Measurements from ENCODE around the gene SOHLH1.

SOHLH1 gene, protein sequence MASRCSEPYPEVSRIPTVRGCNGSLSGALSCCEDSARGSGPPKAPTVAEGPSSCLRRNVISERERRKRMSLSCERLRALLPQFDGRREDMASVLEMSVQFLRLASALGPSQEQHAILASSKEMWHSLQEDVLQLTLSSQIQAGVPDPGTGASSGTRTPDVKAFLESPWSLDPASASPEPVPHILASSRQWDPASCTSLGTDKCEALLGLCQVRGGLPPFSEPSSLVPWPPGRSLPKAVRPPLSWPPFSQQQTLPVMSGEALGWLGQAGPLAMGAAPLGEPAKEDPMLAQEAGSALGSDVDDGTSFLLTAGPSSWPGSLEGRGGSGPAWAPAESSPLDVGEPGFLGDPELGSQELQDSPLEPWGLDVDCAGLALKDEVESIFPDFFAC

DNA sequence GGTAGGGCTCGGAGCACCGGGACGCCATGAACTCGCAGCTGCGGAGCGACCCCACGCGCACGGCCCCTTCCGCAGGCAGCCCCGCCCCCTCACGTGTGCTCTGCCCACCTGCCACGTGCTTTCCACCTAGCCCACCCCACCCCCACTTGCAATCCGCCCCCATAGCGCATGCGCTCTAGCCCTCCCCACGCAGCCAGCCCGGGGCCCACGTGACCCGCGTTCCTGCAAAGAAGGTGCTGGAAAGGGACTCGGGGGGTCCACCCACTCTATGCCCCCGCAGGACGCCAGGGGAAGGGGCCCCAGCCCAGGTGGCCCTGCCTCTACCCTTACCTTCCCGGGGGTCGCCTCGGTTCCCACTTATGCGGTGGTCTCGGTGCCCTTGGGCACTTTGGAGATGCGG, at the start of gene SOHLH1:
Gene SOHLH1 (minus strand): TSS at position 42 of the 400 bp plus-strand sequence. CDS start 14 bp downstream, at position 28.
- no peak for DNase-seq (ENCODE audit: low read depth)

DNA sequence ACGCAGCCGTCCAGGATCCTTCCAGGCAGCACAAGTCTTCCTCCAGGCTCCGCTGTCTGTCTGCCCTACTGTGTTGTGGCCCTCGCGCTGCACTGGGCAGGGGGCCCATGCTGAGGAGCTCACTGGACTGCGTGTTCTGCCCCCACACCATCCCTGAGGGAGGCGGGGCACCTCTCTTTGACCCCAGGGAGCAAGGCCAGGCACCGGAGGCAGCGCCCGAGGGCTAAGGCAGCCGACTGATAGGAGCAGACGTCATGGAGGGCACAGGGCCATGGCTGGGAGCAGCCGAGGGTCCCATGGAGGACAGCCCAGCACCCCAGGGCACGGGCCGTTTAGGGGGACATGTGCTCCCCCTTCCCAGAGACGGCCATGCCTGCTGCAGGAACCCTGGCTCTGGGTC, 49.4 kb upstream of the SOHLH1 start:
- no peak for DNase-seq (ENCODE audit: low read depth)

DNA sequence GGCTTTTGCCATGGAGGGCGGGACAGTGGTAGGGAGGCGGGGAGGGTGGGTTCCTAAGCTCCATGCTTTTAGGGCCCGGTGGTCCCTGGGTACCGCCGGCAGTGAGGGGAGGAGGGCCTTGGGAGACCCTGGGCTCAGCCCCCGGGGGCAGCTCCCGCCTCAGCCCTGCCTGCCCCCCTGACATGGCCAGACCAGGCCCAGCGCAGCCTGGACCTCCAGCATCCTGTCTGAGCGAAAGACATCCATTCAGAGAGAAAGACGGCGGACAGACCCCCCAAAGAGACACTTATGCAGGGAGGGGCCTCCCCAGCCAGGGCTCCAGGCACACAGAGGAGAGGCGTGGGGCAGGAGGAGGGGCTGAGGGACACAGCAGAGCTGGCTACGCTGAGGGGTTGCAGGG, 48.0 kb upstream of the SOHLH1 start:
- DNase-seq (ENCODE audit: low read depth) = no peak

DNA sequence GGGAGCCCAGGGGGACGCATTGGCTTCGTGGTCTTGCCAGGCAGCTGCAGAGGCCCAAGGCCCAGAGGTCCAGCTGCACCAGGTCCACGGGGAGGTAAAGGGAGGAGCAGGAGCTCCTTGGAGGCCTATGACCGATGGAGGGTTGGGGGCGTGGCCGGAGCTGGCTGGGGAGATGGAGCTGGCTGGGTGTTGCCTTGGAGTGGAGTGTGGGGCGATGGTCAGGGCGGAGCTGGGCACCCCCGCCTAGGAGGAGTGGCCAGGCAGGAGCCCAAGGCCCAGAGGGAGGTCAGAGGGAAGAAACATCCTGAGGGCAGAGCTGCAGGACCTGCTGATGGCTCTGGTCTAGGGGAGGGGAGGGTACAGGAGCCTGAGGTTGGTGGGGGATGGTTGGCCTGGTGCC, 47.3 kb upstream of the SOHLH1 start:
- no peak for DNase-seq (ENCODE audit: low read depth)

DNA sequence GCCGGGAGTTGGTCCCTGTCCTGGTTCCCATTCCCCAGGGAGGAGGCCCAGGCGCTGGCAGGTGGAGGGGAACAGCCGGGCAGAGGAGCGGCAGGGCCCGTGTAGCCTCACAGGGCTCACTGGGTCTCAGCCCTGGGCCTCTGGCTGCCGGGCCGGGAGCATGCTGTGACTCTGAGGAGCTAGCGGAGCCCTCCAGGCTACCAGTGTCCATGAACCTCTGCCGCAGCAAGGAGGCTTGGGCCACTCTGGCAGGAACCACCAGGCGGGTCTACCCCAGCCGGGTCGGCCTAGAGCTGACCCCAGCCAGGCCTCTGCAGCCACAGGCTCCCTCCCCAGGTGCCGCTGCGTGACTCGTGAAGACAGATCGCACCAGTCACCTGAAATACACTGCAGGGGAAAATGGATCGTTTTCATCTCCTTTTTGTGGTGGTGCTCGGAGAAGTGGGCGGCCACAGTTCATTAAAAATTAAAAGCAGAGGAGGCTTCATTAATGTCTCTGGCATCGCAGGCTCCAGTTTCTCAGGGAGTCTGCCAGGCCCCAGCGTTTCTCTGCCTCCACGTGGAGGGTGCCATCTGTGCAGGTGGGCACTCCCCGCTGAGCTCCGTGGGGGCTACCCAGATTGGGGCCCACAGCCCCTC, 46.5 kb upstream of the SOHLH1 start:
- DNase-seq (ENCODE audit: low read depth) = no peak

DNA sequence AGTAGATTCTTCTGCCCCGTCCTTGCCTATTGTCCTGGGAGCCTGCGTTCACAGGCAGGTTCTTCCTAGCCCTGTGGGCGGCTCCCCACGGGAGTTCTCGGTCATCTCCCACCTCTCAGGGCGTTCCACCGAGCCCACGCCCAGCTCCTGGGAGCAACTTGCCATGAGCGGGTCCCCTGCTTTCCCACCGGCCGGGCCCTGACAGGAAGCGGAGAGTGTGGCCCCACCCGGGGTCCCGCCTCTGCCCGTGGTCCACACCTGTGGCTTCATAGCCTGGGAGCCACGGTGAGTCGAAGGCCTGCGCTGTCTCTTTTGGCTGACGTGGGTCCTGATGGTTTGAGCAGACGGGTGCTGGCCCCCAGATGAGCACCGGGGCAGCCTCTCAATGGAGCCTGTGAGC, 45.9 kb upstream of the SOHLH1 start:
- no peak for DNase-seq (ENCODE audit: low read depth)

DNA sequence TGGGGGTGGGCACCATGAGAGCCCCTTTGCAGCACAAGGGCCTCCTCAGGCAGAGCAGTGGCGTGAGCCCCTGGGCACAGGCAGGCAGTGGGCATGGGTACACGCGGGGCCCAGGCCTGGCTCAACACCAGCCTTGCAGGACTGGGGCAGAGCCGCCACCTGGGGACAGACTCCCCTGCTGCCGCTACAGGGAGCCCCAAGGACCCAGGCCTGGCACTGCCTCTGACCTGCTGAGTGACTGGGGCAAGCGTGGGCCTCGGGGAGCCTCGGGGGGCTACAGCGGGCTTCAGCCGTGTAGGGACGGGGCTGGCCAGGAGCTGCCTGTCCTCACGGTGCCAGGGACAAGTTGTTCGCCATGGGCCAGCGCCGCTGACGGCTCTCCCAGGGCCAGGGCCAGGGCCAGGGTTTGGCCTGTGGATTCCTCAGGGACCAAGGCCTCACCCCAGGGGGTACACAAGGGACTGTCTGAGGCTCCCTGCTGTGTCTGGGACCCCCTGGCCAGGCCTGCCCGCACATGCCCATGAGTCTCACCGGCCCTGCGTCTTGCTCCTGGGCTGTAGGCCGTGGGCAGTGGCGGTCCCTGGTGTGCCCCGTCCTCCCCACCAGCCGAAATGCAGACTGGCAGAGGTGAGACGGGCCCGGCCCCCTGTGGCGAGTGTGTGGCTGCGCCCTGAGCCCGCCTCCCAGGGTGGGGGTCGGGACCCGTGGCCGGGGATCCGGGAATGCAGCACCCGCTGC, 45.2 kb upstream of the SOHLH1 start:
- DNase-seq (ENCODE audit: low read depth) = no peak

DNA sequence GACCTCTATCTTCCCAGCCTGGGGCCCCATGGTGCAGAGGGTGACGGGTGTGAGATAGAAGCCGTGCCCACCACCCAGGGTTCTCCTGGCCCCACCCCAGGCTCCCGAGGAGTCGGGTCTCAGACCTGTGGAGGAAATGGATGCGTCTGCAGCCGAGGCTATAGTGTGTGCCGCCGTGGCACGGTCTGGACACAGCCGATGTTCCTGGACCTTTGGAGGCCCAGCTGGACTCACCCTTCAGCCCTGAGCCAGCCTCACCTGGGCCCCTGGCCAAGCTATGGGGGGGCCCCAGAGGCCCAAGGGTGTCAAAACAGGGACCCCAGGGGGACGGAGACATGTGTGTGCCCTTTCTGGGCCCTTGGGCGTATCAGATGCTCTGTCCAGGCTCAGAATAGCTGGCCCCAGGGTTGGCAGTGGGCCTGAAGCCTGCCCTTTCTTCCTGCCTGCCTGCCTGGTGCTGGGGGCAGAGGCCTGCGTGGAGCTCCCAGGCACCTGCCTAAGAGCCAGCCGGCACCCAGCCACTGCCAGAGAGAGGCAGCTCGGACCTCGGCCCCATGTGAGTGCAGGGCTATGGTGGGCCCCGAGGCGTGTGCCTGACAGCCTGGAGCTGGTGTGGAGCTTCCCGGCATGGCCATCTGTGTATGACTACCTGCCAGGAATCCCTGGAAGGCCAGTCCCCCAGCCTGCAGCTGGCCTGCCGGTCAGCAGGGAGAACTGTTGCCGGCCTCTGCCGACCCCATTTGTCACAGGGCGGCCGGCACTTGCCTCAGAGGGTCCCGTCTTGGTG, 44.5 kb upstream of the SOHLH1 start:
- no peak for DNase-seq (ENCODE audit: low read depth)

DNA sequence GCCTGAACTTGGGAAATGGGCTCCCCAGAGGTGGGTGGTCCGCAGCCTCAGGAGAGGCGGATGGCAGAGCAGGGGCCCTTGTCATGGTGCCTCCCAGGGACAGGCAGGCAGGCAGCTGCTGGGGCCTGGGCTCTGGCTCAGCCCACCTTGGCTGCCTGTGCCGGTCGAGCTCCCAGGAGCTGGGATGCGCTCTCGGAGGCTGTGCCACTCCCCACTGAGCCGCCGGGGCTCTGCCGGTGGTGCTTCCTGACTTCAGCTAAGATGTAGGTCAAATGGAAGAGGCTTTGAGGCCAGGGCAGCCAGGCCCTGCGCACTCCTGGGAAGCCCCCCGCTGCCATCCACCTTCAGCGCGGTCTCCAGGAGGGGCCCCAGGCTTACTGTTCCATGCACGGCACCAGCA, 43.7 kb upstream of the SOHLH1 start:
- no peak for DNase-seq (ENCODE audit: low read depth)

DNA sequence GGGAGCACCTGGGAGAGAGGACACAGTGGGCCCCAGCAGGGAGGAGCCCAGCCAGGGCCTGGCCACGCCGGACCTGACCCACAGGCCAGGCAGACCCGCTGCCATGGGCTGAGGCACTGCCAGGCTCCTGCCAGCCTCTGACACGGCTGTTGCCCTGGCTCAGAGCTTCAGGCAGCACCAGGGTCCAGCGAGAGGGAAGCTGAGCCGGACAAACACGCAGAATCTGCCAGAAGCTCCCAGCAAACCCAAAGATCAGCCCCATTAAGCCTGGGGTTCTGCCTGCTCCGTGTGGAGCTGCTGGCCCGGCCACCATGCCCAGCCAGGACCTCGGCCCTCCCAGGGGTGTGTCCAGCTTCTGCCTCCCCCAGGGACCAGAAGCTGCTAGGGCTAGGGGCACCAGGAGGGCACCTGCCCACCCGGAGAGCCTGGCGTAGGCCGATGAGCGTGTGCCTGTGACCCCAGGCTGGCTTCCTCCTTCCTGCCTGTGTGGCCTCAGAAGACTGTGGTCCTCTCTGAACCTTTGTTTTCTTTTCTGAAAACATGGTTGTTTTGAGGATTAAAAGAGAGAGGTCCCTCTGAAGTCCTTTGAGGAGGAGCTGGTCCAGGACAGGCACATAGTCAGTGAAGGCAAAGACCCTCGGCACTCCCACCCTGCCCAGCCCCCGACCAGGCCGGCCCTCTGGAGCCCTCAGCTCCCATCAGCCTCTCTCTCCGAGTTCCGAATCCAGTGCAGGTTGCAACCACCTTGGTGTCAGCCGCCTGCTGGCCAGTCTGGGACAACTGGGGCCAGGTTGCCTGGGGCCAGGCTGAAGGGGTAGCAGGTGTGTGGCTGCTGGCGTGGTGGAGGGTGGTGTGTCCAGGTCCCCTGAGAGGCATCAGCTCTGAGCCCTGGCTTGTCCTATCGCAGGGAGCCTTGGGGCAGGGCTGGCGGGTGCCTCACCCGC, 42.3 kb upstream of the SOHLH1 start:
- DNase-seq (ENCODE audit: low read depth) = no peak

DNA sequence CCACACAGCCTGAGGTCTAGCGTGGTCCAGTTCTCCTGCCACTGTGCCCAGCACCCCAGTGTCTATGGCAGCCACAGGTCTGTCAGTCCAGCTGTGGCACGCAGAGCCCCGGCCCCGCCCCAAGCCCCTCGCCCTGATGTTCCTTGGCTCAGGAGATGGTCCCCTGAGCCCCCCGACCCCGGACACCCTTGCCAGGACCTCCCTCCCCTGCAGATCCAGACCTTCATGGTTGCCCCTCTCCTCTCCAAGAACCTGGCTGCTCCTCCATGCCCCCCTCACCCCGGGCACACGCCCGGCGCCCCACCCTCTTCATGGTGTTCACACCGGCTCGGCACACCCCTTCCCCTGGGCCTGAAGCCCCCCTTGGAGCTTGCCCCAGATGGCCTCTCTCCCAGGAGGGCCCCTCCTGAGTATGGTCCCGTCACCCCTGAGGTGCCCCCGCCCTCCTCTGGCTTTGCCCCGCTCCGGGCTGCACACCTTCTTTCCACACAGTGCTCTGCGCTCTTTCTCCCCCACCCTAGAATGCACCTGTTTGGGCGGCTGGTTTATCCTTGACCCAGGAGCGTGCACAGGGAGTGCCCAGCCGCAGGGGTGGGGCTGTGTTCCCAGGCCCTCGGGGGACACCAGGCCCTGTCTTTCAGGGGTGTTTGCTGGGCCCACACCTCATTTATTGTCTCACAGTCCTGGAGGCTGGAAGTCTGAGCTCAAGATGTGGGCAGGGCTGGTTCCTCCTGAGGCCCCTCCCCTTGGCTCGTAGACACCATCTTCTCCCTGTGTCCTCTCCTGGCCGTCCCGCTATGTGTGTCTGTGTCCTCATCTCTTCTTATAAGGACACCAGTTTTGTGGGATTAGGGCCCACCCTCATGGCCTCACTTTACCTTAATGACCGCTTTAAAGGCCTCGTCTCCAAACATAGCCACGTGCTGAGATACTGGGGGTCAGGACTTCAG, 40.3 kb upstream of the SOHLH1 start:
- no peak for DNase-seq (ENCODE audit: low read depth)

DNA sequence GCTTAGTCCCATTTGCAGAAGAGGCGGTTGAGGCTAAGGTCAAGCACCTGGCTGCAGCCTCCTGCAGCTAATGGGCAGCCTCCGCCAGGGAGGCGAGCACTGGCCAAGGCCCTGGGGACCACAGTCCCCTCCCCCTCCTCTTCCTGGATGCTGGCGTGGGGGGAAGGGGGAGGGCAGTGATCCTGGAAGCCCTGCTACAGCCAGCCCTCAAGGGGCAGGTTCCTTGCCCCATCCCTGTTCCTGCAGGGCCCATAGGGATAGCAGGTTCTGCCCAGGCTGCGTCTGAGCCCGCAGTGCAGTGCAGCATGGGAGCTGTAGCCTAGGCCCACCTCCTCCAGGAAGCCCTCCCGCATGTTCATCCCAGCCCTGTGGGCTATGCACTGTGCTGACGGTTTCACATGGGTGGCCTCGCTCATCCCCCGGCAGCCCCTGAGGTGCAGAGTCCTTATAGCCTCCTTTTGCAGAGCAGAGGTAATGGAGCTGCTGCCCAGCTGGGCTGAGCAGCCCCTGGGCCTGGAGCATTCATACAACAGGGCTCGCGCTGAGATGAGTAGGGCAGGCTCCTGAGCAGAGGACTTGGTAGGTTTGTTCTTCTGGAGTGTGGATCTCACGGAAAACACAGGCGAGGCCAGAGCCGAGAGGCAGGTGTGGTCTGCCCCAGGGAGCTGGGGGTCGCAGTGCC, 38.7 kb upstream of the SOHLH1 start:
- no peak for DNase-seq (ENCODE audit: low read depth)

DNA sequence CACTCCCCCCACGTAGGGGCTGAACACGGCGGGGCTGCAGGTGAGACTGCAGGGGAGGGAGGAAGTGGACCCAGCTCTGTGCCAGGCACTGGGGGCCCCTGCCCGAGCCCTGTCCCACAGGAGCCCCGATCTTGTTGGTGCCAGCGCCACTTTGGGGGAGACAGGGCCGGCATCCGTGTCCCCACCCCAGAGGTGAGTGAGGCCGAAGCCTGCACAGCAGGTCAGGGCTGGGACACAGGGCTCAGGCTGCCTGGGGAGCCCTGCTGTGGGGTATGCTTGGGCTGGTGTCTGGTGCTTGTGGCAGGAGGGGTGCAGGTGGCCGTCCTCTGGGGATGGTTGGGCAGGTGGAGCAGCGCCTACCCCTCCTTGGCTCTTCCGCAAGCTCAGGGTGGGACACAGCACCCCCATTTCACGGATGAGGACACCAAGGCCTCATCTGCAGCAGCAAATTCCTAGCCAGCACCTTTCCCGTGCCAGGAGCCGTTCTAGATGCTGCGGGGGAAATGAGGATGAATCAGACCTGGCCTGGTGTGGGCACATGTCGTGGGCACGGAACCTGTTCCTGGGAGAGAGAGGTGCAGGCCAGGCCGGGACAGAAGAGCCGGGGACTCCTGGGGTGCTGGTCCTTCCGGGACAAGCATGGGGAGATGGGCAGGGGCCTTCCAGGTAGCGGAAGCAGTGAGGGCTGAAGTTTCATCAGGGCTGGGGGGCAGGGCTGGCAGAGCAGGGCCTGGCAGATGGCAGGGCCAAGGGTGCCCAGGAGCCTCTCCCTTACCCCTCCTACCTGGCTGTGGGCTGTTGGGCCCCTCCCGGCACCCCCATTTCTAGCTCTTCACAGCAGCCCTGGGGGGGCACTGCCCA, 37.9 kb upstream of the SOHLH1 start:
- DNase-seq (ENCODE audit: low read depth) = no peak

DNA sequence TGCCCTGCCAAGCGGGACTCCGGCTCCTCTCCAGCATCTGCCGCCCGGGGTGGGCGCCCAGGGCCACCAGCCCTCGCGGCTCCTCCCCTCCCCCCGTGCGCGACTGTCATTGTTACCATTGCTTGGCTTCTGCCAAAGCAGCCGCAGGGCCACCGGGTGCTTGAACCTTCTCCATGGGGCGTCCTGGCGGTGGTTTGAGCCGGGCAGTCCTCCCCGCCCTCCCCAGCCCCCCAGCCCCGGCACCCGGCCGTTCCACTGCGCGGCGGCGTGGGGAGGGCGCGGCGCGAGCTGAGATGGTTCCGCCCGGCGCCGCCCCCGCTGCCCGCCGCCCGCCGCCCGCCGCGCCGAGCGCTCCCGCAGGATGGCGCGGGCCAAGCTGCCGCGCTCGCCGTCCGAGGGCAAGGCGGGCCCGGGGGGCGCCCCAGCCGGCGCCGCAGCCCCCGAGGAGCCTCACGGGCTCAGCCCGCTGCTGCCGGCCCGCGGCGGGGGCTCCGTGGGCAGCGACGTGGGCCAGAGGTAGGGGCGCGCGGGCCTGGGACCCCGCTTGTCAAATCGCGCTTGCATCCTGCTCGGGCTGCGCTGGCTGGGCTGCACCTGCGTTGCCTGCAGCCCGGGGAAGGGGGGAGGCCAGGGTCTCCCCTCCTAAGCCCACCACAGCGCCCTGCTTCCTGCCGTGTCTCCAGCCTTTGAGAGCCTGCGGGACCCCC, 37.1 kb upstream of the SOHLH1 start:
- no peak for DNase-seq (ENCODE audit: low read depth)

DNA sequence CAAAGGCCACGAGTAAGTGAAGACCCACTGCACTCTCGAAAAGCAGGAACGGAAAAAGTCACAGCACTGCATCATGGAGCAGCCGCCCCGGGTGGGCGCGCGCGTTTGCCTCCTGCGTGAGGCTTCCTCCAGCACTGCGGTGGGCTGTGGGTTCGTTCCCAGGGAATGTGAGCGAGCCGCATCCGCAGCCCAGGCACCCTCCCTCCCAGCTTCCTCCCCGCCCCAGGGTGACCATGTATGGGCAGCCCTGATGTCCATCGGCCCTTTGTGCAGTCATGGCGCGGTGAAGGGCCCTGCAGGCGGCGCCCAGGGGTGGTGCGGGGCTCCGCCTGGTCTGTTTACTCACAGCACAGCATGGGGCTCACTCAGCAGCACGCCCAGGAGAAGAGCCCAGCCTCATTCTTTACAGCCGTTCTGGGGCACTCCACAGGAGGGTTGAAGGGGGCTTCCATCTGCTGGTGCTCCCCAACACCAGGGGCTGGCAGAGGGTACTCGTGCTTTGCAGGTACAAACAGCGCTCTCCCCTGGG, 35.4 kb upstream of the SOHLH1 start:
- DNase-seq (ENCODE audit: low read depth) = no peak

DNA sequence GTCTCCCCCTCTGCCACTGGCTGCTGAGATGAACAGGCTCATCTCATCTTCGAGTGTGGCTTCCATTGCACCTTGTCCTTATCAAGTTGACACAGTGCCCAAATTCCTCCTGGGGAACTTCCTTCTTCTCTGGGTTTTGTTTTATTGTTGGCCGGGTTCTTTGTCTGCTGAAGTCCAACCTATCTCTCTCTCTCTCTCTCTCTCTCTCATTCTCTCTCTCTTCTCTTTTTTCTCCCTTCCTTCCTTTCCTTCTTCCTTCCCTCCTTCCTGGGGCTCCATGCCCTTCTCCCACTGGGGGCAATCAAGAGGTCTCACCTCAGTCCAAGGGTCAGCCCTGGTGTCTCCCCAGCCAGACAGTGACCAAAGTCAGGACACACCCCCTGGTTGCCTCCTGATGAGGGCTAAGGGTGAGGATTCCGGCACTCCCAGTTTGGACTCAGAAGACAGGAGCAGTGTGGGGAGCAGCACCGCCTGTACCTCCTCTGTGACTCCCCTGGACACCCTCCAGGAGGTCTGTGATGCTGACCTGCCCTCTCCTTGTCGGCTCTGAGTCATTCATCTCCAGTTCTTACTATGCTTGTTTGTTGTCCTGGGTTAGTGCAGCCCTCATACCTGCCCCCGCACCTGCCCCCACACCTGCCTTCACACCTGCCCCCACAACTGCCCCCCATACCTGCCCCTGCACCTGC, 33.4 kb upstream of the SOHLH1 start:
- DNase-seq (ENCODE audit: low read depth) = no peak

DNA sequence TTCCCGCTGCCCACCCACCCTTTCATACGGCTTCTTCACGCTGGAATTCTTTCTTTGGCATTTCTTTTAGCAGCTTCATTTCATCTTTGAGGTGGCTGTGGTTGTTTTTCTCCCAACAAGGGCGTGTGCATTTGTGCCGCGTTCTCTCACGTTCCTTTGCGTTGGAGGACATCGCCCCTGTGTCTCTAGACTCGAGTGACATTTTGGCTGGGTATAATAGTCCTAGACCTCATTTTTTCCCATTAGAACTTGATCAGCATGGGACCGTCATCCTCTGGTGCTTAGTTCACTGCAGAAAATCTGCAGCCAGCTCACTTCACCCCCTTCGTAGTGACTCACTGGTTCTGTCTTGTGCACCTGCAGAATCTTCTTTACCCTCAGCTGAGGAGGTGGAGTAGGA, 32.2 kb upstream of the SOHLH1 start:
- DNase-seq (ENCODE audit: low read depth) = no peak
